Small intestine (tissue), 7 donors: Measurements from ENCODE around the gene KMT2A. TPM values are rescaled to one million over a fixed set of nuclear protein-coding genes. Genes with fewer than 3 reads are reported as not detected.

Experiments
- DNase-seq, 2 donors: peaks; one replicate each; pipeline versions ENCODE4 v3.0.0 to v3.0.0-alpha.2; 2013
- FAIRE-seq: peaks from 2 replicates; lab custom pipeline; 2012; peaks lifted over from hg19 to GRCh38; lab: Jason Lieb, UNC
- H3K27ac ChIP-seq, 3 donors: one replicate each; pipeline ENCODE4 v1.5.1; 2013; ENCODE audit warnings: low read length in 2 of 3, mild to moderate bottlenecking in 2 of 3, control low read depth in 1 of 3, inconsistent platforms in 1 of 3, low read depth in 1 of 3, moderate library complexity in 1 of 3
- H3K27me3 ChIP-seq, 3 donors: one replicate each; pipeline ENCODE4 v1.6.1; 2013; ENCODE audit warnings: low read length in 3 of 3, inconsistent platforms in 1 of 3; ENCODE audit not compliant: control insufficient read depth in 3 of 3, insufficient read depth in 3 of 3
- H3K36me3 ChIP-seq, 3 donors: one replicate each; pipeline ENCODE4 v1.6.1; 2013; ENCODE audit warnings: low read length in 3 of 3, inconsistent platforms in 1 of 3, low read depth in 1 of 3, mild to moderate bottlenecking in 1 of 3, moderate library complexity in 1 of 3; ENCODE audit not compliant: control insufficient read depth in 3 of 3, insufficient read depth in 2 of 3
- H3K4me1 ChIP-seq, 3 donors: one replicate each; pipeline ENCODE4 v1.6.1; 2013; ENCODE audit warnings: low read length in 2 of 3, inconsistent platforms in 1 of 3, low read depth in 1 of 3, mild to moderate bottlenecking in 1 of 3, moderate library complexity in 1 of 3; ENCODE audit not compliant: control insufficient read depth in 3 of 3, insufficient read depth in 2 of 3
- H3K4me3 ChIP-seq, 3 donors: one replicate each; pipeline ENCODE4 v1.5.1; 2013; ENCODE audit warnings: low read length in 3 of 3, control low read depth in 1 of 3, inconsistent platforms in 1 of 3, low read depth in 1 of 3, mild to moderate bottlenecking in 1 of 3, moderate library complexity in 1 of 3
- H3K9me3 ChIP-seq, 2 donors: one replicate each; pipeline ENCODE4 v1.6.1; 2013; ENCODE audit warnings: low read depth in 1 of 2, low read length in 1 of 2; ENCODE audit not compliant: control insufficient read depth in 2 of 2, insufficient read depth in 1 of 2
- WGBS, 3 donors: extraction: QIAGEN DNeasy Blood & Tissue Kit; methylation state at CpG; one replicate each; pipeline ENCODE4 v1.1.7; 2013; 5-methylcytosine and 5-hydroxymethylcytosine counted together
- polyA plus RNA-seq, 4 donors: library from polyadenylated mRNA; stranded (reverse) in 3 of 4; unstranded in 1 of 4; fragments of 200-250 nt in 3 of 4; fragments of 120-200 nt in 1 of 4; gene quantifications; one replicate each; pipeline versions ENCODE4 v1.2.1 to v1.2.3, GENCODE V29; 2013
- donor health status: healthy with polysubstance abuse.
- donor health status: control.
- donor health status: control.
- donor health status: Bipolar disorder and iron deficiency.
- donor health status: healthy.

Gene KMT2A
- polyA plus RNA-seq, 4 donors: 7.3 to 33.5 (median 9.5) TPM

DNA sequence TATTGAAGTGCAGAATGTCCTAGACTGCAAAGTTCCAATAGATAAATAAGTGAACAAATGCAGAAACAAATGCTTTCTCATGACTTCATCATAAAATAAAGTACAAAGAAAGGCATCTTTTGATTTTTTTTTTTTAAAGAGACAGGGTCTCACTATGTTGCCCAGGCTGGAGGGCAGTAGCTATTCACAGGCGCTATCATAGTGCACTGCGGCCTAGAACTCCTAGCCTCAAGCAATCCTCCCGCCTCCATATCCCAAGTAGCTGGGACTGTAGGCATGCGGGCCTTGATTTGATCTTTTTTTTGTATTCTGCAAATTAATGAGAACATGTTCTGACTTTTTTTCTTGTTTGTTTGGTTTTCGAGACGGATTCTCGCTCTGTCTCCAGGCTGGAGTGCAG lies 138.3 kb downstream of the KMT2A start:
- Histone ChIP-seq H3K9me3 (no peaks in the 10 kb centered on the region), H3K27me3 (no peaks in the 10 kb centered on the region), H3K4me3 (no peak overlapping the region), H3K27ac (no peak overlapping the region), H3K36me3 (peaks cover 0 to 13% (median 2%) of the 10 kb centered on the region in 3 donors), H3K4me1 (peaks cover 2 to 5% (median 5%) of the 10 kb centered on the region in 3 donors)
- FAIRE-seq: no peak
- 80 to 95% (median 84%) methylated on average over 7 of the region's 7 CpGs for WGBS, 3 donors
- DNase-seq: no peak

Other genes starting within 250 kb of the KMT2A start
- gene JAML, start 211.5 kb upstream of the KMT2A start, polyA plus RNA-seq: 10 to 100 TPM in 2 of 4 donors, 1 to 10 TPM in 2; 4.2 to 33.9 (median 13.3) TPM
- gene MPZL3, start 184.1 kb upstream of the KMT2A start, polyA plus RNA-seq: 10 to 100 TPM in 1 of 4 donors, 1 to 10 TPM in 3; 3.0 to 24.9 (median 4.0) TPM
- 10 to 100 TPM in 2 of 4 donors, 1 to 10 TPM in 2; 1.6 to 44.2 (median 15.3) TPM for gene MPZL2, start 172.2 kb upstream of the KMT2A start, polyA plus RNA-seq
- gene CD3E, start 131.8 kb upstream of the KMT2A start, polyA plus RNA-seq: 10 to 100 TPM in 1 of 4 donors, 1 to 10 TPM in 3; 5.9 to 13.8 (median 7.1) TPM
- 10 to 100 TPM in 1 of 4 donors, 1 to 10 TPM in 3; 5.4 to 14.6 (median 7.0) TPM for gene CD3D, start 93.8 kb upstream of the KMT2A start, polyA plus RNA-seq
- 1 to 10 TPM in 3 of 4 donors, under 1 TPM in 1; 0.45 to 7.3 (median 1.4) TPM for gene CD3G, start 92.1 kb upstream of the KMT2A start, polyA plus RNA-seq
- gene UBE4A, start 76.9 kb upstream of the KMT2A start, polyA plus RNA-seq: 10 to 100 TPM; 11.3 to 42.3 (median 14.2) TPM
- 100 to 1,000 TPM; 234 to 332 (median 284) TPM for gene ATP5MG, start 34.9 kb upstream of the KMT2A start, polyA plus RNA-seq
- 10 to 100 TPM in 2 of 4 donors, 1 to 10 TPM in 2; 2.3 to 91.3 (median 15.0) TPM for gene TTC36, start 91.0 kb downstream of the KMT2A start, polyA plus RNA-seq
- gene TMEM25, start 94.7 kb downstream of the KMT2A start, polyA plus RNA-seq: 100 to 1,000 TPM in 2 of 4 donors, 10 to 100 TPM in 2; 49.7 to 128 (median 82.8) TPM
- gene IFT46, start 129.4 kb downstream of the KMT2A start, polyA plus RNA-seq: 10 to 100 TPM in 1 of 4 donors, 1 to 10 TPM in 3; 5.8 to 22.1 (median 8.4) TPM
- gene ARCN1, start 135.9 kb downstream of the KMT2A start, polyA plus RNA-seq: 100 to 1,000 TPM in 3 of 4 donors, 10 to 100 TPM in 1; 79.7 to 143 (median 114) TPM
- 10 to 100 TPM; 14.1 to 30.7 (median 21.9) TPM for gene PHLDB1, start 171.1 kb downstream of the KMT2A start, polyA plus RNA-seq
- gene TREH, start 243.2 kb downstream of the KMT2A start, polyA plus RNA-seq: 100 to 1,000 TPM in 1 of 4 donors, 10 to 100 TPM in 3; 14.6 to 102 (median 76.3) TPM